NCI-H446 (cell line): Measurements from ENCODE around the gene PIP4K2A.
A peak's percentile ranks its signal among the peaks of the same experiment; 100 is the strongest.
"Not testable (repeated sequence)": the region's sequence is repeated elsewhere in the genome, so short reads cannot be mapped to it uniquely, and the experiment has no call there.

Experiments used
- DNase-seq, 2 experiments: peaks; one replicate each; lab custom pipeline; 2025; lab: John Stamatoyannopoulos, UW

PIP4K2A gene

DNA sequence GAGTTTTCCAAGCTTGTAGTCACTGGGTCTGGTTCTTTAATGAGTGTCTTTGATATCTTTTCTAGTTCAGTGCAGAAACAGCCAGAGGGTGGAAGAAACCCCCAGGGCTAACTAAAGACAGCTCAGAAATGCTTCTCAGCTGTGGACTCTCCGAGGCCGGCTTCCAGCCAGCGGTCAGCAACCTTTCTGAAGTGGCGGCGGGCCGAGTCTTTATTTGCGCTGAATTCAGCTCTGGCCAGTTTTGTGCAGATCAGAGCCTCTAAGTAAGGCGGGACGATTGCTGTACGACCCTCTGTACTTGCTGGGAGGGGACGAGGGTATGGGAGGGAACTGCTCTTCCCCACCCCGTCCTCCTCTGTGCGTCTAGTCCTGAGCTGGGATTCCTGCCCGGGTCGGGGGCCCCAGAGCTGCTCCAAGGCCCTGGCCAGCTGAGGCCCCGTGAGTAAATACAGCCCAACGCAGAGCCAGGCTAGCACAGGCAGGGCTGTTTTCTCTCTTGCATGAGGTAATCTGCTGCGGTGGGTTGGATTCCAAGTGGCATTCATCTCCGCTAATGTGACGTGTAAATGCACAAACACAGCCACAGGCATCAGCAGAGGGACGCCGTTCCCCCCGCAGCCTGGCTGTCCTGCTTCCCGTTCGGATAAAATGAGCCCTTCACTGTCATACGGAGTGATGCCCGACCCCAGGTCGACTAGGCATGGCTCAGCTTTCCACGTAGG lies 159.8 kb downstream of the PIP4K2A start:
- DNase-seq: peak; percentile 15 to 49

GRCh38 chr10:22553452-22553995 lies 160.9 kb downstream of the PIP4K2A start:
- DNase-seq: no peak

DNA sequence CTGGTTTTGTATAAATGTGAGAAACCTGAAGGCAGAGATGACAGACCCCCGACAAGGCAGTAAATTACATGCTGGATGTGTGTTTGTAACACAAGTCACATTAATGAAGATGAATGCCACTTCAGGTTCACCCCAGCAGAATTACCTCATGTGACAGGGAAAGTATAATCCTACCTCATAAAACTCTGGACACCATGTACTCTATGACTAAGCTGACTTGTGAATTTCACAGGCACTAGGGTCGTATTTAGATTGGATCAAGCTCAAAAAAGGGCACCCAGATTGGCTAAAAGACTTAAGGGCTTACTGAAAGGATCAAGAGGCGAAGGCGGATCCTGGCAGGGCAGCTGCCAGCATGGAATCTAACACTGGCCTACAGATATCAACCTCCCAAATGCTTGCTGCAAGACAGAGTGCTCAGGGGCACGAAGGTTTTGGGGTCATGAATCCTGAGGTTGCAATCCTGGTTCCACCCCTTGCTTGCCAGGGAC lies 161.4 kb downstream of the PIP4K2A start:
- DNase-seq: no peak

DNA sequence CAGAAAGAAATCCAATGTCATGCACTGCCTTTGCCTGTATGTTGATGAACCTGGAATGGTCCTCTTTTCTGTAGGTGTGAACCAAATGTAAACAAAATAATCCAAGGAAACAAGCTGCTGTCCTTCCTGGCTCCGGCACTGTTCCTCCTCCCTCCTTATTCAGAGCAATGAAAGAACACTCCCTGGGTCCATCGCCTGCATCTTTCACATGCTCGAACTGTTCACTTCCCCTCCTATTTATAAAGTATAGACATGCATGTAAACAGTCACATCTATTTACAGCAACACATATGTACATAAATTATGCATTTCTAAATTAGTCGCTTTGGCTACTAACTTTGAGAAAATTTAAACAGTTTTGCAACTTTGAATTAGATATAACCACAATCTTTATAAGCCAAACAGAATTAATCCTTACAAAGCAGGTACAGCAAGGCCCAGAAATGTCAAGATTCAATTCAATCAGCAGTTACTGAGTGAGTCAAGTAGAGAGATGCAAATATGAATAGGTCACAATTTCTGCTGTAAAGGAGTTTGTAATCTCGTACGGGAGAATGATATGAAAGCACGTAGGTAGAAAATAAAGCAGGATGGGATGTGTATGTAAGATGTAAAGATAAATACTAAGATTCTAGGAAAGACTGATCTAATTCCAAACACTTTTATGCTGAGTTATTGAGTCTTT lies 162.6 kb downstream of the PIP4K2A start:
- no peak for DNase-seq

GRCh38 chr10:22550732-22551131 lies 163.6 kb downstream of the PIP4K2A start:
- DNase-seq: peak in 1 of 2 experiments; percentile 14

DNA sequence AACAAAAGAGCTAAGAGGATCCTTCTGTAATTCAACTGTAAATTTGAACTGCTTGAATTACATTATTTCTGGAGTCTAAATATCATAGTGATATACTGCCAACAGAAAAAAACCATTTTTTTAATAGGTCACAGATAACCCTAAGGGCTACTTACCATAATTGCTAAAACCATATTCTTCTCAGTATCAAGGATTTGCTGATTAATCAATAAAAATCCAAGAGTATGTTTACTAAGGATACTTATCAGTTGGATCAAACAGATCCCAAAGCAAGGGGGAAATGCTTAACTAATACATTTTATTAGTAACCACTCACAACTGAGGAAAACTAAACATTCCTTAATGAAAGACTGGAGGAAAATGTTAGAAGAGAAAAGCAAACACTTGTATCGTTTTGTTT lies 166.0 kb downstream of the PIP4K2A start:
- DNase-seq: no peak

- no peak for DNase-seq
These were observed 168.7 kb downstream of the PIP4K2A start for GRCh38 chr10:22545643-22546042.

GRCh38 chr10:22544325-22545068 lies 169.9 kb downstream of the PIP4K2A start:
- DNase-seq: no peak

GRCh38 chr10:22542773-22543172 lies 171.6 kb downstream of the PIP4K2A start:
- DNase-seq: no peak

GRCh38 chr10:22541900-22542299 lies 172.5 kb downstream of the PIP4K2A start:
- DNase-seq: no peak

DNA sequence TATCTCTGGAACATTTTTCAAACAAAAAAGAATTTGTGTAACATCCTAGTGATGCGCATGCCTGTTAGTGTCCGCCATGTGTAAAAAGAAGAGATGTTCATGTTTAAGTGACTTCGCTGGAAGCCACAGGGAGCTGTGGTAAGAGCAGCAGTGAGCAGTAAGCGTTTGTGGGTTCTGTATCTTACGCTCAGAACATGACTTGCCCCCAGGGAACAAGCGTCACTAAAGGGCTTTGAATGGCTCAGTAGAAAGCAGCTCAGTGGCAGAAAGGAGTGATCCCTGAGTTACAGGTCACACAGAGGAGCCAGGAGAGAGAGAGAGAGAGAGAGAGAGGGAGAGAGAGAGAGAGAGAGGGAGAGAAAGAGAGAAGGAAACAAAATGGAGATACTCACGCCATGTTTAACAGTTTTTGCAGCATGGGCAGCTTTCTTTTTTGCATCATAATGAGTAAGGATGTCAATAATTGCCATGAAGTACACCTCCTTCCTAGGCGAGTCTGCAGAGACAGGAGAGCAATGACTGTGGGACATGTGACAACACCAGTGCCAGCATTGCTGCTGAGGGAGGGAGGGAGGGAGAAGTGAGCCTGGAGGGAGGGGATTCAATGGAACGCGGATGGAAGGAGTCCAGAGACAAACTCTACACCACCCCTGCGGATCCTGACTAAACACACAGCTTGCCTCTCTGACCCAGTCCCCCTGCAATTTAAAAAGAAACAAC lies 174.6 kb downstream of the PIP4K2A start:
- DNase-seq: no peak

- DNase-seq: no peak
These were observed 176.6 kb downstream of the PIP4K2A start for GRCh38 chr10:22537810-22538209.

DNA sequence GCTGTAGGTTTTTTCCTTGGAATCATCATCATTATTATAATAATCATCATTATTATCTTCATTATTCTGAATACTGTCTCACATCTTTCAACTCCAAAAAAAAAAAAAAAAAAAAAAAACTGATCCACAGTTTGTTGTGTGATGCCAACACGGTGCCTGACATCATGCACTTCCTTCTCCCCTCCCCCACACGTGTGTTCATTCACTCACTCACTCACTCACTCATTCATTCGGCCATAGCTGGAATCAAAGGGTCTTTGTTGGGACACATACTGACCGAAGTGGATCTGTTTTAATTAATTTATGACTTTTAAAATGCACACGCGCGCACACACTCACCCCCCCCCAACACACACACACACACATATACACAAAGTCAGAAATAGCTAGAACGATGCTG lies 177.8 kb downstream of the PIP4K2A start:
- DNase-seq: no peak

DNA sequence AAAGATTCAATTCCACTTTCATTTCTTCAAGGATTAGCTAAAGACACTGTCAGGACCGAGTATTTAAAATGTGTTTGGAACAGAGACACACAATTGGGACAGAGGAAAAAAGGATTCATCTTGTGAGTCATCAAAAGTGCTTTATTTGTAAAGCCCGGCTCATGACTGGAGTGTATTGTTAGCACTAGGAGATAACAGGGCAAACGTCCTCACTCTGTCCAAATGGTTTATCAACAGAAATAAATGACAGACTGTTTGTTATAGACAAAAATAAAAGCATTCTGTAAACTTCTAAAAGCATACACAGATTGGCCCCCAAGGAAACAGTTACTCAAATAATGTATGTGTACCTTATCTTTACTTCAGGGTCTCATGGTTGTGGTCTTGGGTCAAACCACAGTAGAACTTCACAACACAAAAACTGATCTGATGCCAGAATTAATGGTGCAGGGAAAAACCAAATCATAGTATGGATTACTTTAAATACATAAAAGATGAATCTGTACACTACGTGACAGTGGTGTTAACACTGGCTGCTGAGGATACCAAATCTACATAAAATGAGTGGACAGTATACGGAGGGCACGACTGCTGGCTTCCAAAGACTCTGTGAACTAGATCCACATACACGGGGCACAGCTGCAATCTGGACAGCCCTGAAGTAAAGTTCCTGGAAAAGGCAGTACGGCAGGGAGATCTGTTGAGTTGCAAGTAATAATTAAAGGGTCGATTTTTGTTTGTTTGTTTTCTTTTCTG lies 179.4 kb downstream of the PIP4K2A start:
- no peak for DNase-seq

- DNase-seq: no peak
These were observed 182.9 kb downstream of the PIP4K2A start for GRCh38 chr10:22531441-22531840.

- no peak for DNase-seq
These were observed 183.4 kb downstream of the PIP4K2A start for GRCh38 chr10:22531008-22531407.

GRCh38 chr10:22527520-22527919 lies 186.9 kb downstream of the PIP4K2A start:
- DNase-seq: no peak

DNA sequence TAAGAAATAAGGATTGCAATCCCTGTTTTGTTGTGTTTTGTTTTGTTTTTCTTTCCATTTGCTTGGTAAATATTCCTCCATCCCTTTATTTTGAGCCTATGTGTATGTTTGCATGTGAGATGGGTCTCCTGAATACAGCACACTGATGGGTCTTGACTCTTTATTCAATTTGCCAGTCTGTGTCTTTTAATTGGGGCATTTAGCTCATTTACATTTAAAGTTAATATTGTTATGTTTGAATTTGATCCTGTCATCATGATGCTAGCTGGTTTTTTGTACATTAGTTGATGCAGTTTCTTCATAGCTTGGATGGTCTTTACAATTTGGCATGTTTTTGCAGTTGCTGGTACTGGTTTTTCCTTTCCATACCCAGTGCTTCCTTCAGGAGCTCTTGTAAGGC lies 190.0 kb downstream of the PIP4K2A start:
- DNase-seq: not testable (repeated sequence)

DNA sequence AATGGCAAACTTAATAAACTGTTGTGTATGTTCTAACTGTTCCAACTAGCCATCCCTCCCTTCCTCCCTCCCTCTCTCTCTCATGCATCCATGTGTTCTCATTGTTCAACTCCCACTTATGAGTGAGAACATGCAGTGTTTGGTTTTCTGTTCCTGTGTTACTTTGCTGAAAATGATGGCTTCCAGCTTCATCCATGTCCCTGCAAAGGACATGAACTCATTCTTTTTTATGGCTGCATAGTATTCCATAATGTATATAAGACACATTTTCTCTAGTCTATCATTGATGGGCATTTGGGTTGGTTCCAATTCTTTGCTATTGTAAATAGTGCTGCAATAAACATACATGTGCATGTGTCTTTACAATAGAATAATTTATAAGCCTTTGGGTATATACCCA lies 193.7 kb downstream of the PIP4K2A start:
- DNase-seq: not testable (repeated sequence)

GRCh38 chr10:22518167-22518724 lies 196.1 kb downstream of the PIP4K2A start:
- no peak for DNase-seq

DNA sequence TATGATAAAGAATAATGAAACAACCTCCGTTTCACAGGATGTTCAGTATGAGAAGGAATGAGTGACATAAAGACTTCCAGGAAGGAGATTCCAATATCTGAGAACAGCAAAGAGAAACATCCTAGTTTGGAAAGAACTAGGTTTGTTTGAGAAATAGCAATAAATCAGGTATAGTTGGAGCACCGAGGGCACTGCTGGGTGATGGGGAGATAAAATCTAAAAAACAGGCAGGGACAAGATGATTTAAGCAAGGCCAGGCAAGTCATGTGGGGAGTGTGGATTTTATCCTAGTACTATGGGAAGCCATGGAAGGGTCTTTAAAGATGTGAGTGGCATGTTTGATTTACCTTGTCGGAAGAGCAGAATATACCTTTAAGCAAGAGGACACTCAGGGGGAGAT lies 199.4 kb downstream of the PIP4K2A start:
- DNase-seq: no peak
